ENCODE data around the gene KHDRBS2. TPM values are rescaled to one million over a fixed set of nuclear protein-coding genes. Genes with fewer than 3 reads are reported as not detected.

KHDRBS2 gene
- total and polyA plus RNA-seq, 2 of the 4 experiments (the other 2 are of a cell fraction) = not detected

DNA sequence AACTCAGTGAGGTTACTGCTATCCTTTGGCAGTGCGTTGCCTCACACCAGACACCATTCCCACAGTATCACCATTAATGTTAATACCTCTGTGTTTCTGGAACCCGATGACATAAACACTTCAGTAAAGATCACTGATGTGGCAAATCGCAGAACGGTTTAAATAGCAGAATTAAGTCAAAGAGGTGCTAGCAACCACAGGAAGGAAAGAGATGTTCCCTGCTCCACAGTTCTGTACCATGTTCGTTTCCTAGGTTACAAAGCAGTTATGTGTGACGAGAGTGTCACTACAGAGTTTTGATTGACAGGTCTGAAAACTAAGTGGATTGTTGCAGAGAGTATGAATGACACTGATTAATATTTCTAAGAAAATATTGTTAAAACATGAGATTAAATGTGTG, 272.3 kb downstream of the KHDRBS2 start:
- Histone ChIP-seq H2BK15ac (ENCODE audit: low read depth, low read length) (no peak overlapping the region), H3K4ac (ENCODE audit: low read depth, low read length) (no peak overlapping the region), H4K5ac (ENCODE audit: low read depth, low read length) (no peak overlapping the region), H2BK120ac (ENCODE audit: low read depth, low read length) (no peak overlapping the region), H2AK5ac (ENCODE audit: low read depth, low read length) (no peak overlapping the region), H3K4me2 (ENCODE audit: low read depth, low read length) (no peak overlapping the region), H3K36me3 (ENCODE audit: control insufficient read depth, insufficient read depth, low read length) (no peaks in the 10 kb centered on the region), H3K56ac (ENCODE audit: extremely low read depth, insufficient read depth, low read length) (no peak overlapping the region), H3K27ac (ENCODE audit: insufficient read depth, low read length) (no peak overlapping the region), H4K20me1 (ENCODE audit: insufficient read depth, low read length) (no peaks in the 10 kb centered on the region), H2BK5ac (ENCODE audit: low read depth, low read length, poor library complexity, severe bottlenecking) (no peak overlapping the region), H3K4me3 (ENCODE audit: insufficient read depth, low read depth, low read length) (no peak overlapping the region), H3K27me3 (ENCODE audit: control insufficient read depth, insufficient read depth, low read length) (no peaks in the 10 kb centered on the region), H3K4me1 (ENCODE audit: control insufficient read depth, insufficient read depth, low read length) (no peaks in the 10 kb centered on the region), H2AFZ (replicated peaks; ENCODE audit: low read length, poor library complexity) (no peak overlapping the region), H3K79me1 (ENCODE audit: low read depth in 1 of 2, low read length in 2 of 2) (no peaks in the 10 kb centered on the region), H3K23ac (ENCODE audit: low read depth, low read length) (no peak overlapping the region), H2BK20ac (ENCODE audit: low read depth, low read length) (no peak overlapping the region), H3K9me1 (ENCODE audit: insufficient read depth, low read length) (no peaks in the 10 kb centered on the region), H4K91ac (ENCODE audit: insufficient read depth, low read depth, low read length) (no peak overlapping the region), H3K18ac (ENCODE audit: low read depth, low read length) (no peak overlapping the region), H2AK9ac (replicated peaks; ENCODE audit: low read depth, low read length, poor library complexity) (no peak overlapping the region), H3K14ac (replicated peaks; ENCODE audit: low read depth, low read length) (no peak overlapping the region), H3K9me3 (ENCODE audit: control insufficient read depth, insufficient read depth, low read length) (peaks cover 10% of the 10 kb centered on the region), H3K9ac (ENCODE audit: low read depth, low read length) (no peak overlapping the region), H4K8ac (ENCODE audit: low read depth in 2 of 2, low read length in 2 of 2) (no peak overlapping the region)
- no TSS peak for BruUV-seq (replicated peaks)
- TF ChIP-seq FOS (IDR thresholded peaks at IDR 0.05; ENCODE audit: low read depth, low read length) = no peak
- no peak for TF ChIP-seq MAFK (IDR thresholded peaks at IDR 0.05; ENCODE audit: low read depth, low read length)
- TF ChIP-seq MAZ (IDR thresholded peaks at IDR 0.05; ENCODE audit: borderline replicate concordance, low read depth, low read length) = no peak
- TF ChIP-seq CHD1 (IDR thresholded peaks at IDR 0.05; ENCODE audit: low read depth, low read length) = no peak
- TF ChIP-seq SMC3 (IDR thresholded peaks at IDR 0.05; ENCODE audit: low read depth, low read length) = no peak
- ChIA-PET CTCF (no interaction called here), POLR2A (ENCODE audit: unreplicated experiment) (no interaction called here)
- intact Hi-C loops (cut with micrococcal nuclease) (no loop called here), in situ Hi-C loops (cut with MboI; ENCODE audit: low sequenced_read_pairs) (no loop called here), dilution Hi-C loops (cut with HindIII; ENCODE audit: low sequenced_read_pairs, unreplicated experiment) (no loop called here)
- ATAC-seq (ENCODE audit: low read depth) = no peak
- WGBS, 2 experiments (ENCODE audit: extremely low coverage in 2 of 2, insufficient read length in 1 of 2) = 0% methylated on average over 1 of the region's 6 CpGs; no CpG with 5 or more reads in 1 of the 2 experiments
- DNase-seq = no peak

All from IMR-90 (cell line).